UCSD-AML1 (cell line): ENCODE results near the gene WNK2.

ENCODE experiments used
- DNase-seq: peaks from one replicate; lab custom pipeline; 2025; ENCODE audit not compliant: unreplicated experiment; lab: John Stamatoyannopoulos, UW

Gene WNK2

GRCh38 chr9:93184432-93185265, 710 bp downstream of the WNK2 start:
- DNase-seq, result no peak

GRCh38 chr9:93185266-93186214, 1.6 kb downstream of the WNK2 start:
- no peak for DNase-seq

- DNase-seq, result no peak
These were observed 2.4 kb downstream of the WNK2 start for GRCh38 chr9:93186215-93186945.

GRCh38 chr9:93187047-93187446, 3.1 kb downstream of the WNK2 start:
- no peak for DNase-seq

- no peak for DNase-seq
These were observed 3.6 kb downstream of the WNK2 start for GRCh38 chr9:93187574-93187973.

GRCh38 chr9:93188426-93189368, 4.8 kb downstream of the WNK2 start:
- no peak for DNase-seq

GRCh38 chr9:93189369-93190132, 5.6 kb downstream of the WNK2 start:
- no peak for DNase-seq

GRCh38 chr9:93190133-93190525, 6.2 kb downstream of the WNK2 start:
- DNase-seq, result no peak

GRCh38 chr9:93190656-93191353, 6.9 kb downstream of the WNK2 start:
- no peak for DNase-seq

- DNase-seq, result no peak
These were observed 7.4 kb downstream of the WNK2 start for GRCh38 chr9:93191354-93191660.

GRCh38 chr9:93192721-93193387, 8.9 kb downstream of the WNK2 start:
- no peak for DNase-seq

GRCh38 chr9:93193388-93194220, 9.7 kb downstream of the WNK2 start:
- no peak for DNase-seq

GRCh38 chr9:93194221-93194625, 10.3 kb downstream of the WNK2 start:
- DNase-seq, result no peak

GRCh38 chr9:93194641-93195040, 10.7 kb downstream of the WNK2 start:
- DNase-seq, result no peak

- no peak for DNase-seq
These were observed 12.4 kb downstream of the WNK2 start for GRCh38 chr9:93196096-93197055.

GRCh38 chr9:93197670-93198069, 13.7 kb downstream of the WNK2 start:
- DNase-seq, result no peak
